ACC112 (cell line): Measurements from ENCODE around the gene TFR2.

Experiments
- H2AFZ ChIP-seq: fragments of 200-600 bp; sonication (generic); one replicate; pipeline ENCODE4 v1.6.0; 2017; ENCODE audit warnings: antibody characterized with exemption, low read length; ENCODE audit not compliant: unreplicated experiment
- H3K27ac ChIP-seq: fragments of 200-600 bp; sonication (generic); 2 replicates; pipeline ENCODE4 v1.5.1; 2014; ENCODE audit warnings: low read depth, mild to moderate bottlenecking, antibody characterized with exemption, low read length, moderate library complexity
- H3K27me3 ChIP-seq: fragments of 200-600 bp; sonication (generic); 2 replicates; pipeline ENCODE4 v1.6.1; 2014; ENCODE audit warnings: mild to moderate bottlenecking, antibody characterized with exemption, low read length, moderate library complexity, mixed read lengths; ENCODE audit not compliant: insufficient read depth
- H3K36me3 ChIP-seq: fragments of 200-600 bp; sonication (generic); 2 replicates; pipeline ENCODE4 v1.6.1; 2016; ENCODE audit warnings: mild to moderate bottlenecking, antibody characterized with exemption, low read length, moderate library complexity, mixed read lengths; ENCODE audit not compliant: insufficient read depth
- H3K4me1 ChIP-seq: fragments of 200-600 bp; sonication (generic); one replicate; pipeline ENCODE4 v1.6.1; 2016; ENCODE audit warnings: low read length, mixed read lengths; ENCODE audit not compliant: insufficient read depth, unreplicated experiment, control insufficient read depth
- H3K4me3 ChIP-seq: fragments of 200-600 bp; sonication (generic); 2 replicates; pipeline ENCODE4 v1.5.1; 2014; ENCODE audit warnings: mild to moderate bottlenecking, low read depth, low read length
- H3K79me2 ChIP-seq: fragments of 200-600 bp; sonication (generic); one replicate; pipeline ENCODE4 v1.6.0; 2016; ENCODE audit warnings: low read length; ENCODE audit not compliant: control insufficient read depth, unreplicated experiment, insufficient read depth

The TFR2 gene

GRCh38 chr7:100607111-100607510 lies 34.2 kb downstream of the TFR2 start:
- Histone ChIP-seq H3K27me3 (no peaks in the 10 kb centered on the region), H2AFZ (no peak overlapping the region), H3K4me1 (peaks cover 8% of the 10 kb centered on the region), H3K4me3 (no peak overlapping the region), H3K27ac (no peak overlapping the region), H3K36me3 (peaks cover 3% of the 10 kb centered on the region), H3K79me2 (peaks cover 15% of the 10 kb centered on the region)

- Histone ChIP-seq H3K27me3 (no peaks in the 10 kb centered on the region), H2AFZ (no peak overlapping the region), H3K36me3 (peaks cover 3% of the 10 kb centered on the region), H3K4me3 (no peak overlapping the region), H3K4me1 (peaks cover 8% of the 10 kb centered on the region), H3K27ac (no peak overlapping the region), H3K79me2 (peaks cover 15% of the 10 kb centered on the region)
These were observed 35.0 kb downstream of the TFR2 start for GRCh38 chr7:100606313-100606712.

- H3K79me2 ChIP-seq, result peaks cover 15% of the 10 kb centered on the region
- peak overlapping the region; percentile 93 for H3K4me3 ChIP-seq
- peaks cover 8% of the 10 kb centered on the region for H3K4me1 ChIP-seq
- H2AFZ ChIP-seq, result no peak overlapping the region
- H3K36me3 ChIP-seq, result peaks cover 3% of the 10 kb centered on the region
- H3K27ac ChIP-seq, result no peak overlapping the region
- no peaks in the 10 kb centered on the region for H3K27me3 ChIP-seq
These were observed 36.1 kb downstream of the TFR2 start for GRCh38 chr7:100604976-100605911.

GRCh38 chr7:100604028-100604975 lies 37.0 kb downstream of the TFR2 start:
- Histone ChIP-seq H3K27me3 (no peaks in the 10 kb centered on the region), H3K4me1 (peaks cover 8% of the 10 kb centered on the region), H3K79me2 (peaks cover 15% of the 10 kb centered on the region), H2AFZ (peak overlapping the region; percentile 35), H3K36me3 (peaks cover 3% of the 10 kb centered on the region), H3K27ac (0 out of 2 replicates have a peak overlapping the region, but pooled peaks have one; percentile 46), H3K4me3 (peak overlapping the region; percentile 93)

- Histone ChIP-seq H3K36me3 (peaks cover 3% of the 10 kb centered on the region), H3K4me1 (peaks cover 8% of the 10 kb centered on the region), H3K79me2 (peaks cover 15% of the 10 kb centered on the region), H3K27ac (peak overlapping the region; percentile 46; the same call in 1 of the 2 replicates), H3K4me3 (peak overlapping the region; percentile 93), H3K27me3 (no peaks in the 10 kb centered on the region), H2AFZ (peak overlapping the region; percentile 35)
These were observed 37.7 kb downstream of the TFR2 start for GRCh38 chr7:100603726-100604027.

GRCh38 chr7:100602889-100603725 lies 38.2 kb downstream of the TFR2 start:
- peak overlapping the region; percentile 93 for H3K4me3 ChIP-seq
- H3K4me1 ChIP-seq, result peaks cover 8% of the 10 kb centered on the region
- peaks cover 15% of the 10 kb centered on the region for H3K79me2 ChIP-seq
- peak overlapping the region; percentile 46 for H3K27ac ChIP-seq
- H2AFZ ChIP-seq, result no peak overlapping the region
- peaks cover 3% of the 10 kb centered on the region for H3K36me3 ChIP-seq
- no peaks in the 10 kb centered on the region for H3K27me3 ChIP-seq

- H3K4me1 ChIP-seq, result no peaks in the 10 kb centered on the region
- no peak overlapping the region for H3K4me3 ChIP-seq
- no peaks in the 10 kb centered on the region; the same call in 1 of the 2 replicates for H3K36me3 ChIP-seq
- H3K27ac ChIP-seq, result no peak overlapping the region
- no peak overlapping the region for H2AFZ ChIP-seq
- peaks cover 15% of the 10 kb centered on the region for H3K79me2 ChIP-seq
- H3K27me3 ChIP-seq, result no peaks in the 10 kb centered on the region
These were observed 40.7 kb downstream of the TFR2 start for GRCh38 chr7:100600730-100601038.

GRCh38 chr7:100599911-100600729 lies 41.2 kb downstream of the TFR2 start:
- H3K79me2 ChIP-seq, result peaks cover 15% of the 10 kb centered on the region
- no peaks in the 10 kb centered on the region for H3K27me3 ChIP-seq
- H3K27ac ChIP-seq, result no peak overlapping the region
- H2AFZ ChIP-seq, result no peak overlapping the region
- H3K4me3 ChIP-seq, result no peak overlapping the region
- no peaks in the 10 kb centered on the region for H3K4me1 ChIP-seq
- no peaks in the 10 kb centered on the region for H3K36me3 ChIP-seq

- Histone ChIP-seq H3K36me3 (no peaks in the 10 kb centered on the region), H3K27ac (no peak overlapping the region), H3K27me3 (no peaks in the 10 kb centered on the region), H3K4me1 (no peaks in the 10 kb centered on the region), H3K4me3 (no peak overlapping the region), H2AFZ (no peak overlapping the region), H3K79me2 (peaks cover 10% of the 10 kb centered on the region)
These were observed 42.9 kb downstream of the TFR2 start for GRCh38 chr7:100598425-100598824.
